ENCODE data around the gene COL4A1.

Gene COL4A1

GRCh38 chr13:110123041-110123809 is 183.7 kb downstream of the COL4A1 start:
- no CpG with 5 or more reads among the region's 19 CpGs for WGBS, 2 donors (ENCODE audit: extremely low coverage in 2 of 2, insufficient read length in 2 of 2, insufficient replicate concordance in 1 of 2)
- Histone ChIP-seq H2BK15ac (ENCODE audit: low read length) (no peak overlapping the region), H3K27ac (replicated peaks; ENCODE audit: low read length) (no peak overlapping the region), H3K36me3 (replicated peaks in 1 of 2; ENCODE audit: control insufficient read depth in 2 of 2, insufficient read depth in 2 of 2, low read length in 2 of 2) (no peaks in the 10 kb centered on the region), H2AFZ (ENCODE audit: low read length) (peak overlapping the region; percentile 71), H2BK120ac (ENCODE audit: low read depth, low read length) (peak overlapping the region; percentile 3), H3K4me3 (ENCODE audit: low read length in 2 of 2) (no peak overlapping the region), H3K4me2 (ENCODE audit: insufficient read depth, low read length, poor library complexity, severe bottlenecking) (no peak overlapping the region), H3K4me1 (ENCODE audit: control insufficient read depth in 2 of 2, insufficient read depth in 1 of 2, low read depth in 1 of 2, low read length in 2 of 2) (peaks cover 21 to 34% of the 10 kb centered on the region in 2 donors), H2BK5ac (ENCODE audit: low read length) (peak overlapping the region; percentile 91), H3K9ac (ENCODE audit: low read depth, low read length, poor library complexity) (no peak overlapping the region), H2BK12ac (ENCODE audit: low read length) (peak overlapping the region; percentile 87), H4K91ac (ENCODE audit: low read depth, low read length, poor library complexity) (peak overlapping the region; percentile 87), H3K4ac (ENCODE audit: low read length) (peak overlapping the region; percentile 39), H4K8ac (ENCODE audit: low read depth, low read length) (no peak overlapping the region), H3K79me1 (ENCODE audit: low read depth, low read length) (no peaks in the 10 kb centered on the region), H3K18ac (ENCODE audit: low read length) (peak overlapping the region; percentile 90), H2AK5ac (ENCODE audit: low read depth, low read length) (peak overlapping the region; percentile 82), H3K9me3 (replicated peaks in 1 of 2; ENCODE audit: control insufficient read depth in 2 of 2, insufficient read depth in 1 of 2, low read depth in 1 of 2, low read length in 2 of 2) (peaks cover 0 to 12% of the 10 kb centered on the region in 2 donors), H3K27me3 (ENCODE audit: control insufficient read depth in 3 of 3, insufficient read depth in 3 of 3, low read depth in 1 of 3, low read length in 3 of 3) (no peaks in the 10 kb centered on the region), H3K14ac (ENCODE audit: low read length) (no peak overlapping the region), H3K23ac (ENCODE audit: low read depth, low read length, poor library complexity) (no peak overlapping the region)
- DNase-seq (ENCODE audit: low spot score) = no peak

GRCh38 chr13:110121422-110122083 is 185.4 kb downstream of the COL4A1 start:
- no peak overlapping the region for H2BK5ac ChIP-seq (ENCODE audit: low read length)
- H3K4me1 ChIP-seq (ENCODE audit: control insufficient read depth in 2 of 2, insufficient read depth in 1 of 2, low read depth in 1 of 2, low read length in 2 of 2) = peaks cover 16 to 28% of the 10 kb centered on the region in 2 donors
- H2AFZ ChIP-seq (ENCODE audit: low read length) = no peak overlapping the region
- no peak overlapping the region for H3K27ac ChIP-seq (replicated peaks; ENCODE audit: low read length)
- no peak overlapping the region for H3K4ac ChIP-seq (ENCODE audit: low read length)
- H2BK15ac ChIP-seq (ENCODE audit: low read length) = no peak overlapping the region
- no peak overlapping the region for H3K4me2 ChIP-seq (ENCODE audit: insufficient read depth, low read length, poor library complexity, severe bottlenecking)
- no CpG with 5 or more reads among the region's 6 CpGs for WGBS, 2 donors (ENCODE audit: extremely low coverage in 2 of 2, insufficient read length in 2 of 2, insufficient replicate concordance in 1 of 2)
- H3K14ac ChIP-seq (ENCODE audit: low read length) = no peak overlapping the region
- no peaks in the 10 kb centered on the region for H3K36me3 ChIP-seq (replicated peaks in 1 of 2; ENCODE audit: control insufficient read depth in 2 of 2, insufficient read depth in 2 of 2, low read length in 2 of 2)
- H3K9ac ChIP-seq (ENCODE audit: low read depth, low read length, poor library complexity) = no peak overlapping the region
- peaks cover 0 to 4% of the 10 kb centered on the region in 2 donors for H3K9me3 ChIP-seq (replicated peaks in 1 of 2; ENCODE audit: control insufficient read depth in 2 of 2, insufficient read depth in 1 of 2, low read depth in 1 of 2, low read length in 2 of 2)
- no peaks in the 10 kb centered on the region for H3K27me3 ChIP-seq (ENCODE audit: control insufficient read depth in 3 of 3, insufficient read depth in 3 of 3, low read depth in 1 of 3, low read length in 3 of 3)
- no peak overlapping the region for H2BK12ac ChIP-seq (ENCODE audit: low read length)
- no peak overlapping the region for H4K8ac ChIP-seq (ENCODE audit: low read depth, low read length)
- no peak overlapping the region for H4K91ac ChIP-seq (ENCODE audit: low read depth, low read length, poor library complexity)
- no peak overlapping the region for H3K18ac ChIP-seq (ENCODE audit: low read length)
- no peaks in the 10 kb centered on the region for H3K79me1 ChIP-seq (ENCODE audit: low read depth, low read length)
- H2BK120ac ChIP-seq (ENCODE audit: low read depth, low read length) = no peak overlapping the region
- H3K23ac ChIP-seq (ENCODE audit: low read depth, low read length, poor library complexity) = no peak overlapping the region
- H2AK5ac ChIP-seq (ENCODE audit: low read depth, low read length) = no peak overlapping the region
- no peak overlapping the region for H3K4me3 ChIP-seq (ENCODE audit: low read length in 2 of 2)
- no peak for DNase-seq (ENCODE audit: low spot score)

GRCh38 chr13:110119935-110120905 is 186.7 kb downstream of the COL4A1 start:
- no peak overlapping the region for H3K27ac ChIP-seq (replicated peaks; ENCODE audit: low read length)
- no peak overlapping the region for H3K4me3 ChIP-seq (ENCODE audit: low read length in 2 of 2)
- no peak overlapping the region for H4K8ac ChIP-seq (ENCODE audit: low read depth, low read length)
- H3K4me1 ChIP-seq (ENCODE audit: control insufficient read depth in 2 of 2, insufficient read depth in 1 of 2, low read depth in 1 of 2, low read length in 2 of 2) = peaks cover 5 to 20% of the 10 kb centered on the region in 2 donors
- H2BK12ac ChIP-seq (ENCODE audit: low read length) = peak overlapping the region; percentile 96
- no peak overlapping the region for H3K4me2 ChIP-seq (ENCODE audit: insufficient read depth, low read length, poor library complexity, severe bottlenecking)
- H3K18ac ChIP-seq (ENCODE audit: low read length) = peak overlapping the region; percentile 95
- H3K79me1 ChIP-seq (ENCODE audit: low read depth, low read length) = no peaks in the 10 kb centered on the region
- peak overlapping the region; percentile 72 for H2AK5ac ChIP-seq (ENCODE audit: low read depth, low read length)
- H3K9ac ChIP-seq (ENCODE audit: low read depth, low read length, poor library complexity) = no peak overlapping the region
- no CpG with 5 or more reads among the region's 18 CpGs for WGBS, 2 donors (ENCODE audit: extremely low coverage in 2 of 2, insufficient read length in 2 of 2, insufficient replicate concordance in 1 of 2)
- H2BK5ac ChIP-seq (ENCODE audit: low read length) = no peak overlapping the region
- no peak for DNase-seq (ENCODE audit: low spot score)
- H3K14ac ChIP-seq (ENCODE audit: low read length) = no peak overlapping the region
- peaks cover 0 to 2% (median 0%) of the 10 kb centered on the region in 3 experiments for H3K27me3 ChIP-seq (ENCODE audit: control insufficient read depth in 3 of 3, insufficient read depth in 3 of 3, low read depth in 1 of 3, low read length in 3 of 3)
- peaks cover 0 to 7% of the 10 kb centered on the region in 2 donors for H3K9me3 ChIP-seq (replicated peaks in 1 of 2; ENCODE audit: control insufficient read depth in 2 of 2, insufficient read depth in 1 of 2, low read depth in 1 of 2, low read length in 2 of 2)
- peak overlapping the region; percentile 1 for H3K23ac ChIP-seq (ENCODE audit: low read depth, low read length, poor library complexity)
- no peak overlapping the region for H3K4ac ChIP-seq (ENCODE audit: low read length)
- H3K36me3 ChIP-seq (replicated peaks in 1 of 2; ENCODE audit: control insufficient read depth in 2 of 2, insufficient read depth in 2 of 2, low read length in 2 of 2) = no peaks in the 10 kb centered on the region
- no peak overlapping the region for H4K91ac ChIP-seq (ENCODE audit: low read depth, low read length, poor library complexity)
- H2BK15ac ChIP-seq (ENCODE audit: low read length) = no peak overlapping the region
- peak overlapping the region; percentile 53 for H2BK120ac ChIP-seq (ENCODE audit: low read depth, low read length)
- H2AFZ ChIP-seq (ENCODE audit: low read length) = no peak overlapping the region

Data from neuronal stem cell (in vitro differentiated cells).